B cell (primary cell): ENCODE data around the gene SFSWAP. TPM values are rescaled to one million over a fixed set of nuclear protein-coding genes. Genes with fewer than 3 reads are reported as not detected.

Experiments
- ATAC-seq: fragments of 200-7000 bp; cut with Tn5 transposase; one replicate; pipeline ENCODE4 v1.10.0; 2021; ENCODE audit warnings: low read depth, mild to moderate bottlenecking, moderate number of reproducible peaks, moderate library complexity
- CTCF ChIA-PET: fragments of 350-600 bp; sonication (Branson Sonifier 250); formaldehyde crosslinking; loops from one replicate; lab custom pipeline; 2021; ENCODE audit warnings: antibody characterized with exemption, inconsistent platforms; lab: Charles Lee
- POLR2A ChIA-PET: fragments of 350-600 bp; sonication (Branson Sonifier 250); formaldehyde crosslinking; loops from one replicate; lab custom pipeline; 2021; ENCODE audit warnings: antibody characterized with exemption; lab: Charles Lee
- DNase-seq: peaks from one replicate; pipeline ENCODE4 v3.0.0; 2013
- H2AFZ ChIP-seq: 2 replicates; pipeline ENCODE4 v1.6.1; 2012; ENCODE audit warnings: mild to moderate bottlenecking, low read depth, low read length; ENCODE audit not compliant: insufficient read depth, poor library complexity, severe bottlenecking
- H3K27ac ChIP-seq, 2 donors: 1 replicate in 1 of 2; 2 replicates in 1 of 2; pipeline ENCODE4 v1.5.1; 2012 to 2013; ENCODE audit warnings: low read length in 2 of 2, mild to moderate bottlenecking in 2 of 2, moderate library complexity in 1 of 2
- H3K27me3 ChIP-seq, 4 experiments: fragments of 200-600 bp in 1 of 4; sonication (generic) in 1 of 4; replicated peaks in 1 of 4; 1 replicate in 2 of 4; 2 replicates in 2 of 4; pipeline versions ENCODE4 v1.6.1 to v1.7.0; 2013 to 2016; ENCODE audit warnings: low read length in 3 of 4, mild to moderate bottlenecking in 2 of 4, mixed read lengths in 1 of 4, moderate library complexity in 1 of 4; ENCODE audit not compliant: insufficient read depth in 4 of 4, control insufficient read depth in 3 of 4; ENCODE audit errors: control extremely low read depth in 1 of 4
- H3K36me3 ChIP-seq, 2 experiments: replicated peaks in 1 of 2; 1 replicate in 1 of 2; 2 replicates in 1 of 2; pipeline versions ENCODE4 v1.6.1 to v1.7.1; 2013; ENCODE audit warnings: low read length in 1 of 2; ENCODE audit not compliant: insufficient read depth in 2 of 2, control insufficient read depth in 1 of 2; ENCODE audit errors: control extremely low read depth in 1 of 2, extremely low read depth in 1 of 2
- H3K4me1 ChIP-seq, 2 donors: fragments of 200-600 bp in 1 of 2; sonication (generic) in 1 of 2; 1 replicate in 1 of 2; 2 replicates in 1 of 2; pipeline versions ENCODE4 v1.5.1 to v1.6.1; 2013 to 2017; ENCODE audit warnings: low read length in 2 of 2; ENCODE audit not compliant: control insufficient read depth in 2 of 2, insufficient read depth in 2 of 2
- H3K4me2 ChIP-seq: replicated peaks from 2 replicates; pipeline ENCODE3; 2012; ENCODE audit warnings: mild to moderate bottlenecking, low read depth, low read length; ENCODE audit not compliant: poor library complexity, severe bottlenecking
- H3K4me3 ChIP-seq, 5 experiments: fragments of 200-600 bp in 1 of 5; sonication (generic) in 1 of 5; 1 replicate in 3 of 5; 2 replicates in 2 of 5; pipeline versions ENCODE4 v1.5.1 to v1.7.0; 2011 to 2016; ENCODE audit warnings: low read length in 4 of 5, mild to moderate bottlenecking in 4 of 5, low read depth in 2 of 5, control low read depth in 1 of 5, moderate library complexity in 1 of 5; ENCODE audit not compliant: insufficient read depth in 1 of 5; ENCODE audit errors: control extremely low read depth in 1 of 5, extremely low read depth in 1 of 5
- H3K79me2 ChIP-seq: fragments of 200-600 bp; sonication (generic); one replicate; pipeline ENCODE4 v1.6.0; 2016; ENCODE audit warnings: low read length; ENCODE audit not compliant: control insufficient read depth, insufficient read depth
- H3K9ac ChIP-seq: fragments of 200-600 bp; sonication (generic); 2 replicates; pipeline ENCODE4 v1.6.1; 2017; ENCODE audit warnings: mild to moderate bottlenecking, low read length, moderate library complexity
- H3K9me3 ChIP-seq, 3 donors: one replicate each; pipeline versions ENCODE4 v1.6.1 to v1.7.1; 2013; ENCODE audit warnings: low read length in 2 of 3; ENCODE audit not compliant: control insufficient read depth in 2 of 3, insufficient read depth in 1 of 3; ENCODE audit errors: control extremely low read depth in 1 of 3
- H4K20me1 ChIP-seq: 2 replicates; pipeline ENCODE4 v1.6.0; 2012; ENCODE audit warnings: mild to moderate bottlenecking, low read length; ENCODE audit not compliant: insufficient read depth, control insufficient read depth, poor library complexity, severe bottlenecking
- H3K27ac Mint-ChIP-seq: one replicate; pipeline ENCODE4 v1.8.0; 2021; ENCODE audit warnings: mixed read lengths
- H3K27me3 Mint-ChIP-seq: one replicate; pipeline ENCODE4 v1.8.0; 2021; ENCODE audit warnings: mixed read lengths
- H3K4me1 Mint-ChIP-seq: one replicate; pipeline ENCODE4 v1.8.0; 2021; ENCODE audit warnings: mixed read lengths
- H3K4me3 Mint-ChIP-seq: one replicate; pipeline ENCODE4 v1.8.0; 2021; ENCODE audit warnings: mixed read lengths
- H3K9me3 Mint-ChIP-seq: one replicate; pipeline ENCODE4 v1.8.0; 2022; ENCODE audit warnings: mixed read lengths; ENCODE audit not compliant: insufficient read depth
- CTCF ChIP-seq: fragments of 200-600 bp; IDR thresholded peaks from one replicate; pipeline ENCODE4 v1.8.0; 2022; ENCODE audit warnings: antibody characterized with exemption, mild to moderate bottlenecking
- EZH2 ChIP-seq: IDR thresholded peaks from 2 replicates; pipeline ENCODE4 v1.6.1; 2012; ENCODE audit warnings: borderline replicate concordance, low read depth, mild to moderate bottlenecking, moderate library complexity, low read length; ENCODE audit not compliant: insufficient read depth, poor library complexity, severe bottlenecking
- WGBS: methylation state at CpG from one replicate; pipeline ENCODE4 v1.1.5; 2013; ENCODE audit warnings: missing lambda C conversion rate; ENCODE audit not compliant: insufficient coverage; 5-methylcytosine and 5-hydroxymethylcytosine counted together
- intact Hi-C: fragments of 100-400 bp; cut with micrococcal nuclease; formaldehyde crosslinking; loops from one replicate; pipeline ENCODE4 v1.10.0; 2022
- polyA plus RNA-seq: library from polyadenylated mRNA; depleted of rRNA; stranded (reverse); fragments of >200 nt; gene quantifications from 2 replicates; pipeline ENCODE4 v1.2.3, GENCODE V29; 2012
- total RNA-seq, 2 donors: library from RNA; stranded (reverse); fragments of 120-200 nt in 1 of 2; gene quantifications; 1 replicate in 1 of 2; 2 replicates in 1 of 2; pipeline versions ENCODE4 v1.2.3 to v1.2.4, GENCODE V29; 2013 to 2022

SFSWAP gene
- total and polyA plus RNA-seq, 2 donors (not counting 1 experiment from before 2014, with no cell fraction given), result 69.3 to 122 TPM

- Histone ChIP-seq H3K27me3 (no peaks in the 10 kb centered on the region), H4K20me1 (peaks cover 17% of the 10 kb centered on the region), H3K4me2 (no peak overlapping the region), H3K9ac (no peak overlapping the region), H2AFZ (no peak overlapping the region), H3K27ac (no peak overlapping the region), H3K4me1 (peaks cover 0 to 5% of the 10 kb centered on the region in 2 donors), H3K4me3 (no peak overlapping the region), H3K9me3 (no peaks in the 10 kb centered on the region), H3K36me3 (peaks cover 0 to 70% of the 10 kb centered on the region in 2 experiments), H3K79me2 (peaks cover 58% of the 10 kb centered on the region)
- Mint-ChIP-seq H3K4me1 (peaks cover 6% of the 10 kb centered on the region), H3K4me3 (no peak overlapping the region), H3K27ac (no peak overlapping the region), H3K27me3 (no peaks in the 10 kb centered on the region), H3K9me3 (no peaks in the 10 kb centered on the region)
- DNase-seq (no peak), ATAC-seq (no peak)
- ChIA-PET POLR2A (no interaction called here), CTCF (no interaction called here)
- 99% methylated on average over 7 of the region's 8 CpGs for WGBS
- TF ChIP-seq CTCF, result no peak
- no peak for TF ChIP-seq EZH2
- intact Hi-C loops, result no loop called here
Measured at GRCh38 chr12:131753757-131754156, 42.9 kb downstream of the SFSWAP start.

- H3K27ac Mint-ChIP-seq, result no peak overlapping the region
- ChIA-PET CTCF (interaction anchor here (1.3 to 2.0 kb wide), 9 partner anchors 10 to 97 kb away, joined by 3 to 12 read pairs (median 5); no protein-coding TSS in a partner anchor), POLR2A (no interaction called here)
- H3K9me3 Mint-ChIP-seq, result no peaks in the 10 kb centered on the region
- Histone ChIP-seq H3K27ac (no peak overlapping the region), H3K4me3 (no peak overlapping the region), H3K27me3 (no peaks in the 10 kb centered on the region), H3K4me1 (peaks cover 0 to 5% of the 10 kb centered on the region in 2 donors), H3K4me2 (no peak overlapping the region), H4K20me1 (peaks cover 17% of the 10 kb centered on the region), H3K36me3 (peaks cover 0 to 73% of the 10 kb centered on the region in 2 experiments), H3K79me2 (peaks cover 57% of the 10 kb centered on the region), H3K9me3 (no peaks in the 10 kb centered on the region), H2AFZ (no peak overlapping the region), H3K9ac (no peak overlapping the region)
- no peak for DNase-seq
- H3K4me3 Mint-ChIP-seq, result no peak overlapping the region
- 98% methylated on average over 14 of the region's 17 CpGs for WGBS
- intact Hi-C loops, result no loop called here
- no peak for TF ChIP-seq CTCF
- TF ChIP-seq EZH2, result no peak
- H3K4me1 Mint-ChIP-seq, result peaks cover 6% of the 10 kb centered on the region
- ATAC-seq, result no peak
- H3K27me3 Mint-ChIP-seq, result no peaks in the 10 kb centered on the region
Measured at GRCh38 chr12:131754184-131754583, 43.3 kb downstream of the SFSWAP start.
